Measurements from ENCODE around the gene OR5T2. TPM values are rescaled to one million over a fixed set of nuclear protein-coding genes. Genes with fewer than 3 reads are reported as not detected.
"Not testable (repeated sequence)": the region's sequence is repeated elsewhere in the genome, so short reads cannot be mapped to it uniquely, and the experiment has no call there.

Gene OR5T2
- not detected for total RNA-seq

- intact Hi-C loops (cut with micrococcal nuclease), result no loop called here
- H3K36me3 Mint-ChIP-seq, result no peaks in the 10 kb centered on the region
- H3K4me3 Mint-ChIP-seq, result no peak within 1 kb of the TSS
- no peaks in the 10 kb centered on the region for H3K4me1 Mint-ChIP-seq (ENCODE audit: low read depth)
- ChIA-PET CTCF (no interaction called here), POLR2A (no interaction called here)
- no peaks in the 10 kb centered on the region for H3K27me3 Mint-ChIP-seq
- DNase-seq, result no peak
- peaks cover 28% of the 10 kb centered on the region for H3K9me3 Mint-ChIP-seq
- H3K27ac Mint-ChIP-seq, result no peak within 1 kb of the TSS
These were observed at the start of gene OR5T2 for GRCh38 chr11:56234155-56234554. OR5T2 (minus strand) TSS chr11:56234255; CDS start chr11:56233062, 1,193 bp downstream.

GRCh38 chr11:56273854-56274253 lies 39.8 kb upstream of the OR5T2 start, which contains the start of gene OR5T1:
OR5T1 (plus strand) TSS chr11:56274154; CDS start chr11:56275639, 1,485 bp downstream.
- intact Hi-C loops (cut with micrococcal nuclease), result no loop called here
- ChIA-PET CTCF (no interaction called here), POLR2A (no interaction called here)
- Mint-ChIP-seq H3K27ac (no peak within 1 kb of the TSS), H3K4me3 (no peak within 1 kb of the TSS), H3K4me1 (ENCODE audit: low read depth) (no peaks in the 10 kb centered on the region), H3K9me3 (peaks cover 25% of the 10 kb centered on the region), H3K27me3 (no peaks in the 10 kb centered on the region), H3K36me3 (no peaks in the 10 kb centered on the region)
- no peak for DNase-seq

GRCh38 chr11:56271092-56271491 lies 37.0 kb upstream of the OR5T2 start:
- CTCF ChIA-PET, result no interaction called here
- POLR2A ChIA-PET, result no interaction called here
- Mint-ChIP-seq H3K27ac (no peak overlapping the region), H3K36me3 (no peaks in the 10 kb centered on the region), H3K9me3 (peaks cover 31% of the 10 kb centered on the region), H3K4me1 (ENCODE audit: low read depth) (no peaks in the 10 kb centered on the region), H3K4me3 (no peak overlapping the region), H3K27me3 (no peaks in the 10 kb centered on the region)
- intact Hi-C loops (cut with micrococcal nuclease), result no loop called here
- no peak for DNase-seq

- CTCF ChIA-PET, result no interaction called here
- POLR2A ChIA-PET, result no interaction called here
- Mint-ChIP-seq H3K4me3 (no peak within 1 kb of the TSS), H3K36me3 (no peaks in the 10 kb centered on the region), H3K27me3 (no peaks in the 10 kb centered on the region), H3K27ac (no peak within 1 kb of the TSS), H3K4me1 (ENCODE audit: low read depth) (no peaks in the 10 kb centered on the region), H3K9me3 (peaks cover 13% of the 10 kb centered on the region)
- DNase-seq, result no peak
- intact Hi-C loops (cut with micrococcal nuclease), result no loop called here
These were observed 17.9 kb upstream of the OR5T2 start, which contains the start of gene OR5T3 for GRCh38 chr11:56251954-56252353. OR5T3 (plus strand) TSS chr11:56252254; CDS start chr11:56252254, 0 bp downstream.

GRCh38 chr11:56219735-56220134 lies 14.3 kb downstream of the OR5T2 start:
- DNase-seq; H3K36me3 Mint-ChIP-seq; H3K4me3 Mint-ChIP-seq; CTCF ChIA-PET; H3K27ac Mint-ChIP-seq; POLR2A ChIA-PET; intact Hi-C loops (cut with micrococcal nuclease); H3K27me3 Mint-ChIP-seq; H3K4me1 Mint-ChIP-seq (ENCODE audit: low read depth): not testable (repeated sequence)
- peaks cover 31% of the 10 kb centered on the region for H3K9me3 Mint-ChIP-seq

- no peak overlapping the region for H3K4me3 Mint-ChIP-seq
- DNase-seq, result no peak
- H3K27me3 Mint-ChIP-seq, result no peaks in the 10 kb centered on the region
- no peaks in the 10 kb centered on the region for H3K4me1 Mint-ChIP-seq (ENCODE audit: low read depth)
- no peaks in the 10 kb centered on the region for H3K36me3 Mint-ChIP-seq
- peaks cover 37% of the 10 kb centered on the region for H3K9me3 Mint-ChIP-seq
- H3K27ac Mint-ChIP-seq, result no peak overlapping the region
- CTCF ChIA-PET, result no interaction called here
- POLR2A ChIA-PET, result no interaction called here
- intact Hi-C loops (cut with micrococcal nuclease), result no loop called here
These were observed 19.5 kb downstream of the OR5T2 start for GRCh38 chr11:56214537-56214936.

- H3K27me3 Mint-ChIP-seq, result no peaks in the 10 kb centered on the region
- DNase-seq, result no peak
- intact Hi-C loops (cut with micrococcal nuclease), result no loop called here
- ChIA-PET CTCF (no interaction called here), POLR2A (no interaction called here)
- peaks cover 28% of the 10 kb centered on the region for H3K9me3 Mint-ChIP-seq
- no peaks in the 10 kb centered on the region for H3K4me1 Mint-ChIP-seq (ENCODE audit: low read depth)
- H3K4me3 Mint-ChIP-seq, result no peak overlapping the region
- no peak overlapping the region for H3K27ac Mint-ChIP-seq
- no peaks in the 10 kb centered on the region for H3K36me3 Mint-ChIP-seq
These were observed 26.3 kb downstream of the OR5T2 start for GRCh38 chr11:56207790-56208189.

- ChIA-PET POLR2A (no interaction called here), CTCF (no interaction called here)
- H3K4me3 Mint-ChIP-seq, result no peak overlapping the region
- peaks cover 20% of the 10 kb centered on the region for H3K9me3 Mint-ChIP-seq
- no peaks in the 10 kb centered on the region for H3K36me3 Mint-ChIP-seq
- intact Hi-C loops (cut with micrococcal nuclease), result no loop called here
- no peaks in the 10 kb centered on the region for H3K27me3 Mint-ChIP-seq
- no peak for DNase-seq
- no peak overlapping the region for H3K27ac Mint-ChIP-seq
- H3K4me1 Mint-ChIP-seq (ENCODE audit: low read depth), result no peaks in the 10 kb centered on the region
These were observed 36.7 kb downstream of the OR5T2 start for GRCh38 chr11:56197367-56197766.

GRCh38 chr11:56196705-56197104 lies 37.4 kb downstream of the OR5T2 start:
- Mint-ChIP-seq H3K4me3 (no peak overlapping the region), H3K4me1 (ENCODE audit: low read depth) (no peaks in the 10 kb centered on the region), H3K9me3 (peaks cover 21% of the 10 kb centered on the region), H3K27me3 (no peaks in the 10 kb centered on the region), H3K27ac (no peak overlapping the region), H3K36me3 (no peaks in the 10 kb centered on the region)
- POLR2A ChIA-PET, result no interaction called here
- DNase-seq, result no peak
- intact Hi-C loops (cut with micrococcal nuclease), result no loop called here
- CTCF ChIA-PET, result no interaction called here

- H3K4me1 Mint-ChIP-seq (ENCODE audit: low read depth), result no peaks in the 10 kb centered on the region
- CTCF ChIA-PET, result no interaction called here
- intact Hi-C loops (cut with micrococcal nuclease), result no loop called here
- H3K27me3 Mint-ChIP-seq, result no peaks in the 10 kb centered on the region
- H3K9me3 Mint-ChIP-seq, result peaks cover 18% of the 10 kb centered on the region
- POLR2A ChIA-PET, result no interaction called here
- no peak for DNase-seq
- H3K36me3 Mint-ChIP-seq, result no peaks in the 10 kb centered on the region
- no peak overlapping the region for H3K27ac Mint-ChIP-seq
- H3K4me3 Mint-ChIP-seq, result no peak overlapping the region
These were observed 45.5 kb downstream of the OR5T2 start for GRCh38 chr11:56188602-56189001.

- Mint-ChIP-seq H3K36me3 (no peaks in the 10 kb centered on the region), H3K27ac (no peak overlapping the region), H3K4me1 (ENCODE audit: low read depth) (no peaks in the 10 kb centered on the region), H3K4me3 (no peak overlapping the region), H3K9me3 (peaks cover 33% of the 10 kb centered on the region), H3K27me3 (no peaks in the 10 kb centered on the region)
- intact Hi-C loops (cut with micrococcal nuclease), result no loop called here
- CTCF ChIA-PET, result no interaction called here
- POLR2A ChIA-PET, result no interaction called here
- DNase-seq, result no peak
These were observed 50.6 kb downstream of the OR5T2 start for GRCh38 chr11:56183459-56183858.
